ENCODE results near the gene KDM4C. TPM values are rescaled to one million over a fixed set of nuclear protein-coding genes. Genes with fewer than 3 reads are reported as not detected.

KDM4C gene
- total RNA-seq, 1 donor from 2014 or later: 26.6 TPM

GRCh38 chr9:7153134-7153533 lies 395.4 kb downstream of the KDM4C start:
- H3K36me3 Mint-ChIP-seq (ENCODE audit: insufficient read depth): peaks cover 12% of the 10 kb centered on the region
- no peak overlapping the region for H3K4me3 Mint-ChIP-seq (ENCODE audit: low read depth)
- DNase-seq (ENCODE audit: low spot score, unreplicated experiment): no peak
- peaks cover 12% of the 10 kb centered on the region for H3K4me1 Mint-ChIP-seq (ENCODE audit: low read depth)
- TF ChIP-seq CTCF (IDR thresholded peaks at IDR 0.05; ENCODE audit: unreplicated experiment): no peak
- H3K27me3 Mint-ChIP-seq: no peaks in the 10 kb centered on the region
- H3K27ac Mint-ChIP-seq: no peak overlapping the region
- H3K9me3 Mint-ChIP-seq (ENCODE audit: low read depth): peaks cover 4% of the 10 kb centered on the region

GRCh38 chr9:7153566-7153965 lies 395.8 kb downstream of the KDM4C start:
- TF ChIP-seq CTCF (IDR thresholded peaks at IDR 0.05; ENCODE audit: unreplicated experiment): no peak
- DNase-seq (ENCODE audit: low spot score, unreplicated experiment): no peak
- Mint-ChIP-seq H3K27me3 (no peaks in the 10 kb centered on the region), H3K4me3 (ENCODE audit: low read depth) (no peak overlapping the region), H3K9me3 (ENCODE audit: low read depth) (peaks cover 8% of the 10 kb centered on the region), H3K27ac (peak overlapping the region; percentile 33), H3K36me3 (ENCODE audit: insufficient read depth) (peaks cover 15% of the 10 kb centered on the region), H3K4me1 (ENCODE audit: low read depth) (peaks cover 14% of the 10 kb centered on the region)

- no peak for TF ChIP-seq CTCF (IDR thresholded peaks at IDR 0.05; ENCODE audit: unreplicated experiment)
- peaks cover 14% of the 10 kb centered on the region for H3K4me1 Mint-ChIP-seq (ENCODE audit: low read depth)
- H3K4me3 Mint-ChIP-seq (ENCODE audit: low read depth): no peak overlapping the region
- no peak for DNase-seq (ENCODE audit: low spot score, unreplicated experiment)
- no peaks in the 10 kb centered on the region for H3K27me3 Mint-ChIP-seq
- peaks cover 9% of the 10 kb centered on the region for H3K9me3 Mint-ChIP-seq (ENCODE audit: low read depth)
- peaks cover 15% of the 10 kb centered on the region for H3K36me3 Mint-ChIP-seq (ENCODE audit: insufficient read depth)
- peak overlapping the region; percentile 33 for H3K27ac Mint-ChIP-seq
Observed at GRCh38 chr9:7154003-7154619, 396.3 kb downstream of the KDM4C start.

GRCh38 chr9:7154650-7155049 lies 396.9 kb downstream of the KDM4C start:
- H3K4me1 Mint-ChIP-seq (ENCODE audit: low read depth): peaks cover 14% of the 10 kb centered on the region
- peaks cover 15% of the 10 kb centered on the region for H3K36me3 Mint-ChIP-seq (ENCODE audit: insufficient read depth)
- no peaks in the 10 kb centered on the region for H3K27me3 Mint-ChIP-seq
- DNase-seq (ENCODE audit: low spot score, unreplicated experiment): no peak
- peaks cover 9% of the 10 kb centered on the region for H3K9me3 Mint-ChIP-seq (ENCODE audit: low read depth)
- no peak overlapping the region for H3K4me3 Mint-ChIP-seq (ENCODE audit: low read depth)
- H3K27ac Mint-ChIP-seq: no peak overlapping the region
- TF ChIP-seq CTCF (IDR thresholded peaks at IDR 0.05; ENCODE audit: unreplicated experiment): no peak

- TF ChIP-seq CTCF (IDR thresholded peaks at IDR 0.05; ENCODE audit: unreplicated experiment): no peak
- H3K36me3 Mint-ChIP-seq (ENCODE audit: insufficient read depth): peaks cover 15% of the 10 kb centered on the region
- H3K27ac Mint-ChIP-seq: no peak overlapping the region
- H3K4me1 Mint-ChIP-seq (ENCODE audit: low read depth): peaks cover 6% of the 10 kb centered on the region
- no peak overlapping the region for H3K4me3 Mint-ChIP-seq (ENCODE audit: low read depth)
- H3K9me3 Mint-ChIP-seq (ENCODE audit: low read depth): peaks cover 13% of the 10 kb centered on the region
- H3K27me3 Mint-ChIP-seq: no peaks in the 10 kb centered on the region
- DNase-seq (ENCODE audit: low spot score, unreplicated experiment): no peak
Observed at GRCh38 chr9:7161469-7161868, 403.7 kb downstream of the KDM4C start.
